Tibial nerve (tissue), 4 donors: ENCODE data around the gene ACTR1A. TPM values are rescaled to one million over a fixed set of nuclear protein-coding genes. Genes with fewer than 3 reads are reported as not detected.

ENCODE experiments used
- DNase-seq, 2 donors: peaks; one replicate each; pipeline ENCODE4 v3.0.0-alpha.2; 2019; ENCODE audit warnings: low spot score in 2 of 2
- H3K27ac ChIP-seq, 4 donors: fragments of 200-600 bp; sonication (generic) in 3 of 4; one replicate each; pipeline ENCODE4 v1.5.1; 2017 to 2019; ENCODE audit warnings: mild to moderate bottlenecking in 1 of 4
- H3K27me3 ChIP-seq, 2 donors: fragments of 200-600 bp; sonication (generic) in 1 of 2; one replicate each; pipeline versions ENCODE4 v1.5.1 to v1.6.0; 2017 to 2019
- H3K36me3 ChIP-seq, 3 donors: fragments of 200-600 bp; sonication (generic); one replicate each; pipeline ENCODE4 v1.5.1; 2018 to 2019
- H3K4me1 ChIP-seq, 4 donors: fragments of 200-600 bp; sonication (generic) in 3 of 4; one replicate each; pipeline ENCODE4 v1.5.1; 2017 to 2019
- H3K4me3 ChIP-seq, 4 donors: fragments of 200-600 bp; sonication (generic) in 3 of 4; one replicate each; pipeline ENCODE4 v1.5.1; 2017 to 2019; ENCODE audit warnings: mild to moderate bottlenecking in 1 of 4, moderate library complexity in 1 of 4
- H3K9me3 ChIP-seq, 4 donors: fragments of 200-600 bp; sonication (generic) in 3 of 4; one replicate each; pipeline ENCODE4 v1.5.1; 2017 to 2019
- EP300 ChIP-seq, 2 donors: sonication (generic); formaldehyde crosslinking; IDR thresholded peaks; one replicate each; pipeline ENCODE4 v1.6.1; 2017; ENCODE audit warnings: antibody characterized with exemption in 2 of 2, mild to moderate bottlenecking in 1 of 2
- POLR2A ChIP-seq, 2 donors: fragments of 450-650 bp; IDR thresholded peaks; one replicate each; pipeline ENCODE4 v1.6.1; 2017; ENCODE audit warnings: antibody characterized with exemption in 2 of 2, mild to moderate bottlenecking in 2 of 2, moderate library complexity in 2 of 2
- WGBS, 2 donors: methylation state at CpG; one replicate each; pipeline ENCODE4 v1.1.5; 2018; 5-methylcytosine and 5-hydroxymethylcytosine counted together
- total RNA-seq, 4 donors: library from RNA; depleted of rRNA; stranded (reverse); fragments of >200 nt; gene quantifications; one replicate each; pipeline ENCODE4 v1.1.0, GENCODE V29; 2016
- TF ChIP-seq, protein P1 (sequence below), 5 experiments: fragments of 200-600 bp in 3 of 5; fragments of 450-650 bp in 2 of 5; sonication (generic) in 3 of 5; IDR thresholded peaks; one replicate each; pipeline ENCODE4 v1.5.1; 2016 to 2019; ENCODE audit warnings: antibody characterized with exemption in 5 of 5, mild to moderate bottlenecking in 3 of 5, moderate library complexity in 2 of 5

The ACTR1A gene
- total RNA-seq, 4 donors from 2014 or later = 85.5 to 114 (median 105) TPM

DNA sequence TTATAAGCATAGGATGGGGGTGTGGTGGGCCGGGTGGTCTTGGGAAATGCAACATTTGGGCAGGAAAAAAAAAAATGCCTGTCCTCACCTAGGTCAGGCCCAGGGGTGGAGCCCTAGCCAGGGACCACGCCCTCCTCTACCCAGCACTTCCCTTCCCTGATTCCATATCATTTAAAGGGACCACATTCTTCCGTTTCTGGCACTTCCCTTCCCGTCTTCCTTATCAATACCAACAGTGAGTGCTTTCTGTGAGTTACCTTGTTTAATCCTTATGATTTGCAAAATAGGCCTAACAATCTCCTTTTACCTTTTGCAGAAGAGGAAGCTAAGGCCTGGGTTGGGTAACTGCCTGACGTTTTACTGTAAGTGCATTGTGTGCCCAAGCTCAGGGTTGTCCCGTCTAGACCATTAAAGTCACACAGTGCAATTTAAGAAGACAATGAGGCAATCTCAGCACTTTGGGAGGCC, 34.5 kb downstream of the ACTR1A start:
- H3K27me3 ChIP-seq = no peaks in the 10 kb centered on the region
- H3K4me3 ChIP-seq = no peak overlapping the region
- H3K27ac ChIP-seq = no peak overlapping the region
- no peak for DNase-seq
- TF ChIP-seq, protein P1, sequence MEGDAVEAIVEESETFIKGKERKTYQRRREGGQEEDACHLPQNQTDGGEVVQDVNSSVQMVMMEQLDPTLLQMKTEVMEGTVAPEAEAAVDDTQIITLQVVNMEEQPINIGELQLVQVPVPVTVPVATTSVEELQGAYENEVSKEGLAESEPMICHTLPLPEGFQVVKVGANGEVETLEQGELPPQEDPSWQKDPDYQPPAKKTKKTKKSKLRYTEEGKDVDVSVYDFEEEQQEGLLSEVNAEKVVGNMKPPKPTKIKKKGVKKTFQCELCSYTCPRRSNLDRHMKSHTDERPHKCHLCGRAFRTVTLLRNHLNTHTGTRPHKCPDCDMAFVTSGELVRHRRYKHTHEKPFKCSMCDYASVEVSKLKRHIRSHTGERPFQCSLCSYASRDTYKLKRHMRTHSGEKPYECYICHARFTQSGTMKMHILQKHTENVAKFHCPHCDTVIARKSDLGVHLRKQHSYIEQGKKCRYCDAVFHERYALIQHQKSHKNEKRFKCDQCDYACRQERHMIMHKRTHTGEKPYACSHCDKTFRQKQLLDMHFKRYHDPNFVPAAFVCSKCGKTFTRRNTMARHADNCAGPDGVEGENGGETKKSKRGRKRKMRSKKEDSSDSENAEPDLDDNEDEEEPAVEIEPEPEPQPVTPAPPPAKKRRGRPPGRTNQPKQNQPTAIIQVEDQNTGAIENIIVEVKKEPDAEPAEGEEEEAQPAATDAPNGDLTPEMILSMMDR (IDR thresholded peaks at IDR 0.05) = no peak
- TF ChIP-seq POLR2A (IDR thresholded peaks at IDR 0.05) (no peak), EP300 (IDR thresholded peaks at IDR 0.05) (no peak)
- 56 to 58% methylated on average over 6 of the region's 6 CpGs for WGBS, 2 donors
- peaks cover 0 to 23% (median 0%) of the 10 kb centered on the region in 3 donors for H3K36me3 ChIP-seq
- no peaks in the 10 kb centered on the region for H3K9me3 ChIP-seq
- peaks cover 0 to 10% (median 4%) of the 10 kb centered on the region in 4 donors for H3K4me1 ChIP-seq

DNA sequence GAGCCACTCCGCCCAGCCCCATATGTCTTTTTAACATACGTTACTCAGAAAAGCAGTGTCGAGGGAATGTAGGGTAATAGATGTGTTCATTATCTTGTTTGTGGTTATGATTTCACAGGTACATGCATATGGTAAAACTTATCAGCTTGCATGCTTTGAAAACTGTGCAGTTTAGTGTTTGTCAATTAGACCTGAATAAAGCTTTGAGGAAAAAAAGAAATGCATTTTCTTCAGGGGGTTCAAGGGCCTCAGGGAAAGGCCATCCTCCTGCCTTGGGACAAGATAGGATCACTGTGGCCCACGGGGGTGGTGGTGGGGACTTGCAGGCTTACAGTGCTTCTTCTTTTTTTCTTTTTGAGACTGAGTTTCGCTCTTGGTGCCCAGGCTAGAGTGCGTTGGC, 35.2 kb downstream of the ACTR1A start:
- H3K4me3 ChIP-seq = no peak overlapping the region
- H3K27me3 ChIP-seq = no peaks in the 10 kb centered on the region
- peaks cover 0 to 16% (median 6%) of the 10 kb centered on the region in 4 donors for H3K4me1 ChIP-seq
- peaks cover 0 to 16% (median 0%) of the 10 kb centered on the region in 3 donors for H3K36me3 ChIP-seq
- TF ChIP-seq POLR2A (IDR thresholded peaks at IDR 0.05) = no peak
- TF ChIP-seq, protein P1 (IDR thresholded peaks at IDR 0.05) = no peak
- no peak for TF ChIP-seq EP300 (IDR thresholded peaks at IDR 0.05)
- 89 to 92% methylated on average over 6 of the region's 6 CpGs for WGBS, 2 donors
- no peak for DNase-seq
- no peak overlapping the region for H3K27ac ChIP-seq
- no peaks in the 10 kb centered on the region for H3K9me3 ChIP-seq

DNA sequence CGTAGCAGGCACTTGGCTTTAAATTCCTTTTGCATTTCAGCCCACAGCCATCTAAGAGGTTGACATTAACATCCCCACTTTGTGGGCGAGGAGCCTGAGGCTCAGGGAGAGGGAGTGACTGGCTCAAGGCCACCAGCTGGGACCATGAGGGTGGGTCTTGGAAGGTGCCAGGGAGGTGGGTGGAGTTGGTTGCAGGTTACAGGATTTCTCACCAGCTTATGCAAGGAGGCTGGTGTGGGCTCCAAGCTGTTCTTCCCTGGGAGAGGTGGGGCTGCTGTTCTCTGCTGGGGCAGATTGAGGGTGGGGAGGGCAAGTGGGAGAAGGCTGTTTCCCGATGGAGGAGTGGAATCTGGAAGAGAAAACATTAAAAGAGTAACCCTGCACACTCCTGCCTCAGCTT, 37.0 kb downstream of the ACTR1A start:
- Histone ChIP-seq H3K36me3 (peaks cover 0 to 6% (median 0%) of the 10 kb centered on the region in 3 donors), H3K27ac (no peak overlapping the region), H3K4me3 (no peak overlapping the region), H3K4me1 (peaks cover 0 to 34% (median 15%) of the 10 kb centered on the region in 4 donors), H3K27me3 (no peaks in the 10 kb centered on the region), H3K9me3 (no peaks in the 10 kb centered on the region)
- no peak for DNase-seq
- TF ChIP-seq, protein P1 (IDR thresholded peaks at IDR 0.05) = no peak
- TF ChIP-seq POLR2A (IDR thresholded peaks at IDR 0.05) (no peak), EP300 (IDR thresholded peaks at IDR 0.05) (no peak)
- WGBS, 2 donors = 48 to 58% methylated on average over 3 of the region's 3 CpGs

DNA sequence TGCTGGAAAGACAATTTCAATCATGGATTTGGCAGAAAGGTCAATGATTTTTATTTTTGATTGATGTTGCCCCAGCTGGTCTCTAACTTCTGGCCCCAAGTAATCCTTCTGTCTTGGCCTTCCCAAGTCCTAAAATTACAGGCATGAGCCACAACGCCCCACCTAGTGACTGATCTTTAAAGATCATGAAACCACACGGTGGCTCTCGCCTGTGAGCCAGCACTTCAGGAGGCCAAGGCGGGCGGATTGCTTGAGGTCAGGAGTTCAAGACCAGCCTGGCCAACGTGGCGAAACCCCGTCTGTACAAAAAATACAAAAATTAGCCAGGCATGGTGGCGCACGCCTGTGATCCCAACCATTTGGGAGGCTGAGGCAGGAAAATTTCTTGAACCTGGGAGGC, 38.5 kb downstream of the ACTR1A start:
- Histone ChIP-seq H3K9me3 (no peaks in the 10 kb centered on the region), H3K27me3 (no peaks in the 10 kb centered on the region), H3K4me3 (no peak overlapping the region), H3K27ac (no peak overlapping the region), H3K36me3 (no peaks in the 10 kb centered on the region), H3K4me1 (peaks cover 0 to 34% (median 16%) of the 10 kb centered on the region in 4 donors)
- 85 to 86% methylated on average over 10 of the region's 10 CpGs for WGBS, 2 donors
- no peak for DNase-seq
- TF ChIP-seq, protein P1 (IDR thresholded peaks at IDR 0.05) = no peak

DNA sequence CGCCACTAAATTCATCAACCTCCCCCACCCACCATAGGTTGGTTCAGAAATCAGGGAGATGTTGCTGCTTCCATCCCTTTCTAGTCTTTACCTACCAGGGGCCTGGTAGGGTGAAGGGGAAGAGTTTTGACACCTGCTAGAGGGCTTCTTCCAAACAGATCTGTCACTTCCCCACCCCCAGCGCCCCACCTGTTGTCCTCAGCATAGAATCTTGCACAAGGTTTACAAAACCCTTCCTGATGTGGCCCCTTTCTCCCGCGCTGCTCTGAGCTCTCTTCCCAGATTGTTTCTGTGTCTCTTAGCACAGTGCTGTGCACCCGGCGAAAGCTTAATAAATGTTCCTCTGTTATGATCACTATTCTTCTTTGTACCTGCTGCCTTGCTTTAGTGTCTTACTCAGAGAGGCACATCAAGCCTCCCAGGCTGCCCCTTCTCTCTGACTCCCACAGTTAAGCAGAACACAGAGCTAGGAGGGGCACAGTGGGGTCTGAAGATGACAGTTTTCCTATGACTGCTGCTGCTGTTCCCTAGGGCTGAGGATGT, 39.9 kb downstream of the ACTR1A start:
- Histone ChIP-seq H3K36me3 (no peaks in the 10 kb centered on the region), H3K4me1 (peaks cover 0 to 28% (median 12%) of the 10 kb centered on the region in 4 donors), H3K27me3 (no peaks in the 10 kb centered on the region), H3K9me3 (no peaks in the 10 kb centered on the region), H3K27ac (no peak overlapping the region), H3K4me3 (no peak overlapping the region)
- 63 to 69% methylated on average over 6 of the region's 6 CpGs for WGBS, 2 donors
- DNase-seq = no peak
- TF ChIP-seq, protein P1 (IDR thresholded peaks at IDR 0.05) = no peak
- TF ChIP-seq EP300 (IDR thresholded peaks at IDR 0.05) (no peak), POLR2A (IDR thresholded peaks at IDR 0.05) (no peak)
